ENCODE results near the gene CTNNBIP1.

CTNNBIP1 gene

GRCh38 chr1:9904596-9904995 lies 5.5 kb downstream of the CTNNBIP1 start:
- no peak for DNase-seq (ENCODE audit: low read depth)

GRCh38 chr1:9903801-9904527 lies 6.1 kb downstream of the CTNNBIP1 start:
- DNase-seq (ENCODE audit: low read depth), result no peak

DNA sequence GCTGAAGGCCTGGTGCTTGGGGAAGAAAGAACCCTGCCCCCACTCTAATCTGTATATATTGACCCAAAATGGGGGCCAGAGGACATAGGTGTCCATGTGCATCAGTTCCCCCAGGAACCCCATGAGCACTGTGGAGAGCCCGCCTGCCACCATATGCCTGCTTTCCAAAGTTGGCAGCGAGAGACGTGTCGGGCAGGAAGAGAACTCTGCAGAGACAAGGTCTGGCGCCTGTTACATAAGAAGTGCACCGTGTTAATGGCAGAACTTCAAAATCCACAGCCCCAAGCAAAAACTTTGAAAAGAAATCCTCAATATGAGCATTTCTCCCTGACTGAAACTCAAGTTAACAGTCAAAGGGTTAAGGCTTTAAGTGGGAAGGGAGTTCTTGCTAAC lies 8.0 kb downstream of the CTNNBIP1 start:
- DNase-seq (ENCODE audit: low read depth), result no peak

DNA sequence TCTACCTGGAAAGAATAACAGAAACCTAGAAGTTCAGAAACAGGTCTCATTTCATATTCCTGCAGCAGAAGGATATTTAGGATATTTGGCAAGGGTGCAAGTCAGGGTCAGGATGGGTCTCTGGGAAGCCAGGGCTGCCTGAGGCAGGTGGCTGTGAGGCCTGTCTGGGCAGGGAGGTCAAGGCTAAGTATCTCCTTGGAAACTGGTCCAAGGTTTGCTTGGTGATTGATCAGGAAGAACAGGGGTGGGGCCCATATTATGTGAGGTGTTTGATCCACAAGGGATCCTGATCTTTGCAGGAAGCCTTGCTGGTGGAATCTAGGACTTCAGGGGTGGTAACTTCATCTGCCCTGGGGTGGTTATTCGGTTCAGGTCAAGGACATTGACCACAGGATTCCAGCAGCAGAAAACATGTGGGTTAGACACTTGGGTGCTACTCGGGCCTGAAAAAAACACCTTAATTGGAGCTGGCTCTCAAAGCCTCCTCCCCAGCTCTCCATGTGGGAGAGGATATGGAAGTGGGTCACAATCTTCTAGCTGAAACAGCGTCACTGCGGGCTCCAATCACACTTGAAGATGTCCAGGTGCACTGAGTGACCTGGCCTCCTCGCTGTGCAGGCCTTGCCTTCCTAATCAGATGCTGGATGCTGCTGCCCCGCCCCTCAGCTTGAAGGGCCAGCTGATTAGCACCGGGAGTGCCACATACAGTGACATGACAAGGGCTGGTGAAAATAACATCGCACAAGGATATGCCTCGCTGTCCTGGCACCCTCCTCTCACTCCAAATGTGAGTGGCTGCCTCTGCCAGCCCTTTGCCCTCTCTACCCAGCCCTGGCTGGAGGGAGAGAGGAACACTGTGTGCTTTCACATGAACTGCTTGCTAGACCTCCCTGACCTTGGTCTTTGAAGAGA lies 8.7 kb downstream of the CTNNBIP1 start:
- no peak for DNase-seq (ENCODE audit: low read depth)

- DNase-seq (ENCODE audit: low read depth), result no peak
Observed at GRCh38 chr1:9900142-9901043, 9.7 kb downstream of the CTNNBIP1 start.

- DNase-seq (ENCODE audit: low read depth), result no peak
Observed at GRCh38 chr1:9894115-9894514, 16.0 kb downstream of the CTNNBIP1 start.

GRCh38 chr1:9892563-9893528 lies 17.2 kb downstream of the CTNNBIP1 start:
- DNase-seq (ENCODE audit: low read depth), result no peak

DNA sequence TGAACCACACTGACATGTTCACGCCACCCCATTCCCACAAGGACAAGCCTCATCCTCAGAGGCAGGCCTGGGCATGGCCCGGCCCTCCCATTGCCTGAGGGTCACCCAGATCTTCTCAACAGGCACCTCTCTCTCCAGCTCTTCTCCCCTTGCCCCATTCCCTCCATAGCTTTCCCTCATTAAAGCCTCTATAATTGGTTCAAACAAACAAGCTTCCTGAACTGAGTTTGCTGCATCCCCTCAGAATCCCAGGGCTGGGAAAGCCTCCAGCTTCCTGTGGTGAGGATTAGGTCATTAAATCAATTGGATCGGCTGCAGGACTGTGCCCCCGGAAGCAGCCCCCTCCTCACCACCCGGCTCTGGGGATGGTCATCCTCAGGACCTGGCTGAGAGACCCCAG lies 18.9 kb downstream of the CTNNBIP1 start:
- no peak for DNase-seq (ENCODE audit: low read depth)

DNA sequence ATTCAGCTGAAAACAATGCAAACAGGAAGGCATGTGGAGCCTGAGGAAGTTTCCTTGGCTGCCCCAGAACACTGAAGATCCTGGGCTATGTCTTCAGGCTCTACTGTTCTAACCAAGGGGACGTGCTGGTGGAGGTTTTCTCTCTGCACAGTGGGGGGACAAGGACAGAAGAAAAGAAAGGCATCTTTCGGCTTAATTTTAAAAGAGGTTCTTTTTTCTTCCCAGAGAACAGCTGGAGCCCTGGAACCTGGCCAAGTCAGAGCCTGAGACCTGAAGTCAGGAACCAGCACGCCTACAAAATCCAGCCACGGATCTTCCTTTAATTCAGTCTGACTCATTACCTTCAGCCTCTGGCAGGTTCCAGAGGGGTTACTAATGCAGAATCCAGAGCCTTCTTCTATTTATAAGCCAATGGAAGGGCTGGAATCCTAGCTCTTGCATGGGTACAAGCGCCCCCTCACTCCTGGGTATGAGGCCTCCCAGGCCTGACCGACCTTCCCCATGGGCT lies 19.8 kb downstream of the CTNNBIP1 start:
- no peak for DNase-seq (ENCODE audit: low read depth)

- no peak for DNase-seq (ENCODE audit: low read depth)
Observed at GRCh38 chr1:9889411-9889810, 20.7 kb downstream of the CTNNBIP1 start.

DNA sequence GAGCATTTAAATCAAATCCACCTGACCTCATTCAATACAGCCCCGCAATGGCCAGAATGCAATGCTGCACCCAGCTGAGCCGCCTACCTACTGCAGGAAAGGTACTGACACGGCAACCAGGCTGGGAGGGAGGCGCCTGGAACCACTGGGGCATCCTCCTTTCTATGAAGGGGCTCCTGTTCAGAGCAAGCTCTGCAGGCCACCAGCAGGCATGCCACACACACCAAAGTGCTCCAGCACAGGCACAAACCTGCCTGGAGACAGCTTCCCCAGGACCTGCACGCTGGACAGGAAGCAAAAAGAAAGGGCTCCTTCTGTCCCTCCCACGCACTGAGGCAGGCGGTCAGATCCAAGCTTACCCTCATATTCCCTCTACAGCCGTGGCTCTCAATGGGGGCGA lies 21.2 kb downstream of the CTNNBIP1 start:
- no peak for DNase-seq (ENCODE audit: low read depth)

- no peak for DNase-seq (ENCODE audit: low read depth)
Observed at GRCh38 chr1:9887070-9887469, 23.0 kb downstream of the CTNNBIP1 start.

GRCh38 chr1:9886092-9886742 lies 23.9 kb downstream of the CTNNBIP1 start:
- DNase-seq (ENCODE audit: low read depth), result no peak

DNA sequence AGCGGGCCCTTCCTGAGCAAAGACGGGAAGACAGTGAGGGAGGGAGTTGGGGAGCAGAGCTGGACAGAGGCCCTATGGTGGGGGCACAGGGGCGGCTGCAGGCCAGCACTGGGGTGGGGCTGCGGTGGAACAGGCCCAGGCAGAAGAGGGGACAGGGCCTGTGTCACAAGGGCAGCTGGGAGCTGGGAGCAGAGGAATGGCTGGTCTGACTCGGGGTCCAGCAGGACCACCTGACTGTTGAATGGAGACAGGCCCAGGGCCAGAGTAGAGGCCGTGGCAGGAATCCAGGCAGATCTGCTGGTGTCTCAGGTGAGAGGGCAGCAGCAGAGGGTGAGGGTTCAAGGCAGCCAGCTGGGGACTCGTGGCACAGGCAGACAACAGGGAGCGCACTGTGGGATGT lies 25.3 kb downstream of the CTNNBIP1 start:
- DNase-seq (ENCODE audit: low read depth), result no peak

GRCh38 chr1:9883585-9884449 lies 26.3 kb downstream of the CTNNBIP1 start:
- DNase-seq (ENCODE audit: low read depth), result no peak

DNA sequence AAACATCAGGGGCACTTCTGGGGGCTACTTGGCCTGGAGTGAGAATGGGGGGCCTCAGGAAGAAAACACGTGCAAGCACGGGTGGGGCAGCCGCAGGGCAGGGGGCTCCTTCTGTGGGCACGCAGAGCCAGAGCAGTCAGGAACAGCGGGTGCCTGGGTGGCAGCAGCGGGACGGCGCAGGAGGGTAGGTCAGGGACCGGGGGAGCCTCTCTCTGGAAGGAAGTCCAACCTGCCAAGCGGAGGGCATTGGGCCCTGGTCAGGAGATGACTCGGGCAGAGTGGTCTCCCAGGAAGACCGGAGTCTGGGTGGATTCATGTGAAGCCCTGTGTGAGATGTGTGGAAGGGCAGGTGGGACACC lies 27.1 kb downstream of the CTNNBIP1 start:
- DNase-seq (ENCODE audit: low read depth), result no peak

DNA sequence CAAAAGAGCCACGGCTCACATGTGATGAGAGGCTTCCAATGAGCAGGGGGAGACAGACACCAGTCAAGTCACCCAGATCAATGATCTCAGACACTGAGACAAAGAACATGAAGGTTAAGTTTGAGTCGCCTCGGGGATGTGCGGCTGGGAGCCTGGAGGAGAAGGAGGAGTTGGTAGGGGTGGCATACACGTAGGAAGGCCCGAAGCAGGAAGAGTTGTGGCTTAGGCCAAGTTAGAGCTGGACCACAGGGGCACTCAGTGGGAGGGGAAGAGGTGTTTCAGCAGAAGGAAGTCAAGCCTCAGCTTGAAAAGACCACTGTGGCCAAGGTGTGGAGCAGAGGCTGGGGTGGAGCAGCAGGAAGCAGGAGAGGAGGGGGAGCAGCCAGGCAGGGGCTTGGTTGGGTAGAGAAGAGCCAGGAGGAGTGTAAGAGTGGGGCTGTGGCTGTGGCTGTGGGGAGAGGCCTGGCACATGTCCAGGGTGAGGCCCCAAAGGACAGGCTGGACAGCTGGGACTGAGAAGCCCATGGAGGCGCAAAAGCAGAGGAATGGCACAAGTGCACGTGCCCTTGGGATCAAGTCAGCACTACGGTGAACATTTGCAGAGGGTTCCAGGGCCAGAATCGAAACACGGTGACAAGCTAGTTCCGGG lies 27.6 kb downstream of the CTNNBIP1 start:
- no peak for DNase-seq (ENCODE audit: low read depth)

DNA sequence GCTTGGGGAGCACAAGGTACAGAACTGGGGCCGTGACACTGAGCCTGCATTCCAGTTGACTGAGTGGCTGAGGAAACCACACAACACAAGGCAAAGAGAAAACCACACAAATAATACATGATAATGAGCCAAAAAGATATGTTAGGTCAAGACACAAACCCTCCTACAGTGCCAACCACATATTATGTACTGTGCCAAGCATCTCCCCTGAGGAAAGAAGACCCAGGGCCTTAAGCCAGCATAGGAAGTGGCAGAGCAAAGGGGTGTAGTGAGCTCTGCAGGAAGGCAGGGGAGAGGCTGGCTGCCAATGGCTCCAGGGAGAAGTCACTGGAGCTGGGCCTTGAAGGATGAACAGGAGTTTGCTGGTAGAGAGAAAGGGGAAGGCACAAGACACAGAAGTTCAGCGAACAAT lies 28.2 kb downstream of the CTNNBIP1 start:
- no peak for DNase-seq (ENCODE audit: low read depth)

GRCh38 chr1:9878404-9878803 lies 31.7 kb downstream of the CTNNBIP1 start:
- DNase-seq (ENCODE audit: low read depth), result no peak
